Endothelial cell of umbilical vein (primary cell): ENCODE measurements around the gene IL17REL. TPM values are rescaled to one million over a fixed set of nuclear protein-coding genes. Genes with fewer than 3 reads are reported as not detected.
"Not testable (repeated sequence)": the region's sequence is repeated elsewhere in the genome, so short reads cannot be mapped to it uniquely, and the experiment has no call there.

Experiments
- BruUV-seq: library from RNA; stranded (reverse); fragments of 400-500 nt; replicated peaks from 2 replicates; lab custom pipeline; 2021; lab: Mats Ljungman, UMichigan
- CTCF ChIA-PET: fragments of 300-600, 350-600 bp; sonication (Branson Sonifier 250); formaldehyde crosslinking; loops from one replicate; lab custom pipeline; 2021; ENCODE audit warnings: antibody characterized with exemption, inconsistent platforms; lab: Charles Lee
- POLR2A ChIA-PET: fragments of 300-600, 350-600 bp; sonication (Branson Sonifier 250); formaldehyde crosslinking; loops from one replicate; lab custom pipeline; 2021; ENCODE audit warnings: antibody characterized with exemption, inconsistent platforms; lab: Charles Lee
- DNase-seq: peaks from one replicate; pipeline ENCODE4 v3.0.0-alpha.2; 2011; ENCODE audit warnings: low read depth, low spot score
- FAIRE-seq: peaks from 2 replicates; lab custom pipeline; 2011; peaks lifted over from hg19 to GRCh38; lab: Jason Lieb, UNC
- H2AFZ ChIP-seq: 2 replicates; pipeline ENCODE4 v1.6.0; 2012; ENCODE audit warnings: low read depth, low read length, control low read depth, inconsistent platforms
- H3K27ac ChIP-seq: 2 replicates; pipeline ENCODE4 v1.5.1; 2011; ENCODE audit warnings: low read depth, mild to moderate bottlenecking, control low read depth, low read length, moderate library complexity; ENCODE audit not compliant: insufficient read depth
- H3K27me3 ChIP-seq, 2 experiments: 2 replicates each; pipeline versions ENCODE4 v1.6.0 to v1.6.1; 2011; ENCODE audit warnings: low read length in 2 of 2, mixed read lengths in 1 of 2; ENCODE audit not compliant: control insufficient read depth in 2 of 2, insufficient read depth in 2 of 2
- H3K36me3 ChIP-seq, 2 experiments: 2 replicates in 1 of 2; 3 replicates in 1 of 2; pipeline ENCODE4 v1.5.1; 2011; ENCODE audit warnings: low read length in 2 of 2, mild to moderate bottlenecking in 1 of 2, moderate library complexity in 1 of 2; ENCODE audit not compliant: control insufficient read depth in 2 of 2, insufficient read depth in 2 of 2; ENCODE audit errors: extremely low read depth in 1 of 2
- H3K4me1 ChIP-seq: 3 replicates; pipeline ENCODE4 v1.5.1; 2011; ENCODE audit warnings: mild to moderate bottlenecking, low read length; ENCODE audit not compliant: control insufficient read depth, insufficient read depth; ENCODE audit errors: extremely low read depth
- H3K4me2 ChIP-seq: 2 replicates; pipeline ENCODE4 v1.6.1; 2011; ENCODE audit warnings: low read length, control low read depth, mixed read lengths; ENCODE audit not compliant: insufficient read depth
- H3K4me3 ChIP-seq, 3 experiments: fragments of 200-600 bp in 1 of 3; sonication (generic), shearing (Covaris generic) in 1 of 3; replicated peaks in 1 of 3; 2 replicates each; pipeline ENCODE4 v1.5.1; 2011 to 2016; ENCODE audit warnings: control low read depth in 3 of 3, low read length in 3 of 3, mild to moderate bottlenecking in 2 of 3, inconsistent platforms in 1 of 3, low read depth in 1 of 3, moderate library complexity in 1 of 3; ENCODE audit not compliant: insufficient read depth in 1 of 3
- H3K79me2 ChIP-seq: 2 replicates; pipeline ENCODE4 v1.6.0; 2012; ENCODE audit warnings: low read length, inconsistent platforms; ENCODE audit not compliant: control insufficient read depth, insufficient read depth
- H3K9ac ChIP-seq: replicated peaks from 2 replicates; pipeline ENCODE3; 2011; ENCODE audit warnings: low read length, control low read depth; ENCODE audit not compliant: insufficient read depth; ENCODE audit errors: extremely low read depth
- H3K9me1 ChIP-seq: replicated peaks from 3 replicates; pipeline ENCODE4 v1.6.0; 2011; ENCODE audit warnings: mild to moderate bottlenecking, low read length; ENCODE audit not compliant: control insufficient read depth, insufficient read depth; ENCODE audit errors: extremely low read depth
- H3K9me3 ChIP-seq: replicated peaks from 2 replicates; pipeline ENCODE4 v1.5.1; 2012; ENCODE audit warnings: low read length, inconsistent platforms; ENCODE audit not compliant: control insufficient read depth, insufficient read depth
- H4K20me1 ChIP-seq: replicated peaks from 2 replicates; pipeline ENCODE3; 2011; ENCODE audit warnings: mild to moderate bottlenecking, low read length; ENCODE audit not compliant: control insufficient read depth, insufficient read depth; ENCODE audit errors: extremely low read depth
- EZH2 ChIP-seq: IDR thresholded peaks from 2 replicates; pipeline ENCODE4 v1.6.1; 2012; ENCODE audit warnings: borderline replicate concordance, low read depth, mild to moderate bottlenecking, moderate library complexity, low read length, inconsistent platforms; ENCODE audit not compliant: severe bottlenecking
- FOS ChIP-seq: IDR thresholded peaks from 2 replicates; pipeline ENCODE4 v1.6.1; 2011; ENCODE audit warnings: mild to moderate bottlenecking, low read length, moderate library complexity, borderline replicate concordance; ENCODE audit not compliant: insufficient read depth
- GATA2 ChIP-seq: IDR thresholded peaks from 2 replicates; pipeline ENCODE4 v1.7.0; 2011; ENCODE audit warnings: low read depth, mild to moderate bottlenecking, moderate library complexity, mixed read lengths, low read length; ENCODE audit not compliant: insufficient read length, insufficient read depth
- MYC ChIP-seq: IDR thresholded peaks from one replicate; pipeline ENCODE4 v1.6.1; 2011; ENCODE audit warnings: mild to moderate bottlenecking, low read depth, low read length
- POLR2A ChIP-seq: IDR thresholded peaks from 2 replicates; pipeline ENCODE4 v1.6.1; 2012; ENCODE audit warnings: low read depth, mild to moderate bottlenecking, control low read depth, low read length
- POLR2AphosphoS5 ChIP-seq: IDR thresholded peaks from 2 replicates; pipeline ENCODE4 v1.6.1; 2012; ENCODE audit warnings: low read depth, mild to moderate bottlenecking, control low read depth, low read length, moderate library complexity; ENCODE audit not compliant: insufficient read depth
- dilution Hi-C: fragments of 300-500 bp; cut with MboI; formaldehyde crosslinking; loops from one replicate; pipeline ENCODE4 v1.15.0; 2019; ENCODE audit warnings: low sequenced_read_pairs; ENCODE audit not compliant: extremely low pct_ligation_motif_present
- intact Hi-C: fragments of 100-400 bp; cut with micrococcal nuclease; formaldehyde crosslinking; loops from one replicate; pipeline ENCODE4 v1.10.0; 2022
- polyA plus RNA-seq, 4 experiments: library from polyadenylated mRNA; depleted of rRNA in 3 of 4; stranded (reverse) in 3 of 4; unstranded in 1 of 4; fragments of >200 nt; gene quantifications; 2 replicates each; pipeline versions ENCODE4 v1.2.1 to v1.2.3, GENCODE V29; 2011 to 2012; ENCODE audit warnings: missing spikeins in 1 of 4
- total RNA-seq: library from RNA; stranded (reverse); gene quantifications from 2 replicates; pipeline ENCODE4 v1.2.3, GENCODE V29; 2021
- TF ChIP-seq, protein P1 (sequence below), 2 donors: IDR thresholded peaks; 1 replicate in 1 of 2; 2 replicates in 1 of 2; pipeline ENCODE4 v1.5.1; 2011; ENCODE audit warnings: low read length in 2 of 2, mild to moderate bottlenecking in 2 of 2, moderate library complexity in 2 of 2, control low read depth in 1 of 2, inconsistent platforms in 1 of 2, low read depth in 1 of 2; ENCODE audit not compliant: insufficient read depth in 1 of 2; ENCODE audit errors: extremely low read depth in 1 of 2
- TF ChIP-seq, protein P2 (sequence below): IDR thresholded peaks from 2 replicates; pipeline ENCODE4 v1.6.1; 2011; ENCODE audit not compliant: insufficient read depth, insufficient read length

IL17REL gene
- total and polyA plus RNA-seq, 2 donors (not counting 3 experiments of a cell fraction or from before 2014, with no cell fraction given): 0.06 to 0.15 TPM

DNA sequence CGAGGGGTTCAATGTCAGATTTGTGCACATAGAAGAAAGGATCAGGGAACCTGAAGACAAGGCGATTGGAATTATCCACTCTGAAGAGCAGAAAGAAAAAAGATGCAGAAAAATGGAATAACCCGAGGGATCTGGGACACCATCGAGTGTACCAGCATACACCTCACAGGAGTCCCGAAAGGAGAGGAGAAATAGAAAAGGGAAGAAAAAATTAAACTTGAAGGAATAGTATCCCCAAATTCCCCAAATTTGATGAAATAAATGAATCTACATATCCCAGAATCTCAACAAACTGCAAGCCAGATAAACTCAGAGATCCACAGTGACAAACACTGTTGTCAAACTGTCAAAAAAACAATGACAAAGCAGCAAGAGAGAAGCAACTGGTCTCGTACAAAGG lies 21.4 kb downstream of the IL17REL start:
- H4K20me1 ChIP-seq: no peaks in the 10 kb centered on the region
- dilution Hi-C loops (no loop called here), intact Hi-C loops (loop anchor here (5.0 kb wide), 1 partner anchor 41 kb away; no protein-coding TSS in a partner anchor)
- no peak overlapping the region for H3K9ac ChIP-seq
- H3K4me3 ChIP-seq: no peak overlapping the region
- DNase-seq: no peak
- no peaks in the 10 kb centered on the region for H3K9me1 ChIP-seq
- ChIA-PET POLR2A (no interaction called here), CTCF (interaction anchor here (0.7 to 3.7 kb wide), 3 partner anchors 8 to 39 kb away, joined by 5 to 21 read pairs (median 6); no protein-coding TSS in a partner anchor)
- H3K27me3 ChIP-seq: peaks cover 1 to 8% of the 10 kb centered on the region in 2 experiments
- no peaks in the 10 kb centered on the region for H3K36me3 ChIP-seq
- no peaks in the 10 kb centered on the region for H3K4me1 ChIP-seq
- no peak for FAIRE-seq
- no TSS peak for BruUV-seq
- H3K4me2 ChIP-seq: no peak overlapping the region
- no peak overlapping the region for H2AFZ ChIP-seq
- H3K27ac ChIP-seq: no peak overlapping the region
- no peaks in the 10 kb centered on the region for H3K9me3 ChIP-seq
- TF ChIP-seq GATA2: no peak
- TF ChIP-seq, protein P1, sequence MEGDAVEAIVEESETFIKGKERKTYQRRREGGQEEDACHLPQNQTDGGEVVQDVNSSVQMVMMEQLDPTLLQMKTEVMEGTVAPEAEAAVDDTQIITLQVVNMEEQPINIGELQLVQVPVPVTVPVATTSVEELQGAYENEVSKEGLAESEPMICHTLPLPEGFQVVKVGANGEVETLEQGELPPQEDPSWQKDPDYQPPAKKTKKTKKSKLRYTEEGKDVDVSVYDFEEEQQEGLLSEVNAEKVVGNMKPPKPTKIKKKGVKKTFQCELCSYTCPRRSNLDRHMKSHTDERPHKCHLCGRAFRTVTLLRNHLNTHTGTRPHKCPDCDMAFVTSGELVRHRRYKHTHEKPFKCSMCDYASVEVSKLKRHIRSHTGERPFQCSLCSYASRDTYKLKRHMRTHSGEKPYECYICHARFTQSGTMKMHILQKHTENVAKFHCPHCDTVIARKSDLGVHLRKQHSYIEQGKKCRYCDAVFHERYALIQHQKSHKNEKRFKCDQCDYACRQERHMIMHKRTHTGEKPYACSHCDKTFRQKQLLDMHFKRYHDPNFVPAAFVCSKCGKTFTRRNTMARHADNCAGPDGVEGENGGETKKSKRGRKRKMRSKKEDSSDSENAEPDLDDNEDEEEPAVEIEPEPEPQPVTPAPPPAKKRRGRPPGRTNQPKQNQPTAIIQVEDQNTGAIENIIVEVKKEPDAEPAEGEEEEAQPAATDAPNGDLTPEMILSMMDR (IDR thresholded peaks at IDR 0.05; ENCODE audit: extremely low read depth in 1 of 2, insufficient read depth in 1 of 2, low read depth in 1 of 2, low read length in 2 of 2): no peak
- no peak for TF ChIP-seq POLR2A
- no peak for TF ChIP-seq EZH2
- TF ChIP-seq, protein P2, sequence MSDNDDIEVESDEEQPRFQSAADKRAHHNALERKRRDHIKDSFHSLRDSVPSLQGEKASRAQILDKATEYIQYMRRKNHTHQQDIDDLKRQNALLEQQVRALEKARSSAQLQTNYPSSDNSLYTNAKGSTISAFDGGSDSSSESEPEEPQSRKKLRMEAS: no peak
- no peak for TF ChIP-seq FOS
- no peak for TF ChIP-seq MYC
- no peak for TF ChIP-seq POLR2AphosphoS5
- no peaks in the 10 kb centered on the region for H3K79me2 ChIP-seq

DNA sequence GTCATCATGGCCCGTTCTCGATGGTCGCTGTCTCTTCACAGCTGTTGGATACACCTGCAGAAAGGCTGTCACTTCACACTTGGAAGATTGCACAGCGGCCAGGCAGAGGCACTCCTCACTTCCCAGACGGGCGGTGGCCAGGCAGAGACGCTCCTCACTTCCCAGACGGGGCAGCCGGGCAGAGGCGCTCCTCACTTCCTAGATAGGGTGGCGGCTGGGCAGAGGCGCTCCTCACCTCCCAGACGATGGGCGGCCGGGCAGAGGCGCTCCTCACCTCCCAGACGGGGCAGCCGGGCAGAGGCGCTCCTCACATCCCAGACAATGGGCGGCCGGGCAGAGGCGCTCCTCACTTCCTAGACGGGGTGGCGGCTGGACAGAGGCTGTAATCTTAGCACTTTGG lies 22.7 kb downstream of the IL17REL start:
- POLR2A ChIA-PET, H3K27ac ChIP-seq, H3K4me3 ChIP-seq, H3K9me1 ChIP-seq, H3K79me2 ChIP-seq, H3K36me3 ChIP-seq, dilution Hi-C loops, DNase-seq, H3K4me1 ChIP-seq, H2AFZ ChIP-seq, H4K20me1 ChIP-seq, H3K9ac ChIP-seq, FAIRE-seq, BruUV-seq, H3K4me2 ChIP-seq, H3K9me3 ChIP-seq: not testable (repeated sequence)
- H3K27me3 ChIP-seq: peaks cover 7 to 20% of the 10 kb centered on the region in 2 experiments
- CTCF ChIA-PET: interaction anchor here (1.2 kb wide), 1 partner anchor 41 kb away, joined by 5 read pairs; no protein-coding TSS in a partner anchor
- intact Hi-C loops: loop anchor here (5.0 kb wide), 1 partner anchor 42 kb away; no protein-coding TSS in a partner anchor
